Liver (tissue), 9 donors: ENCODE data around the gene CCDC33. TPM values are rescaled to one million over a fixed set of nuclear protein-coding genes. Genes with fewer than 3 reads are reported as not detected.

Experiments used
- DNase-seq: peaks from one replicate; pipeline ENCODE4 v3.0.0-alpha.2; 2017; ENCODE audit warnings: low spot score
- H3K27ac ChIP-seq, 2 donors: one replicate each; pipeline ENCODE4 v1.7.0; 2013; ENCODE audit warnings: inconsistent platforms in 2 of 2, low read length in 2 of 2, control low read depth in 1 of 2, low read depth in 1 of 2, mild to moderate bottlenecking in 1 of 2
- H3K27me3 ChIP-seq, 4 donors: one replicate each; pipeline versions ENCODE4 v1.6.1 to v1.7.0; 2013; ENCODE audit warnings: low read length in 3 of 4, inconsistent platforms in 1 of 4, mild to moderate bottlenecking in 1 of 4, moderate library complexity in 1 of 4; ENCODE audit not compliant: control insufficient read depth in 4 of 4, insufficient read depth in 4 of 4
- H3K36me3 ChIP-seq, 4 donors: one replicate each; pipeline versions ENCODE4 v1.6.1 to v1.7.0; 2013; ENCODE audit warnings: low read length in 3 of 4, mild to moderate bottlenecking in 3 of 4, low read depth in 1 of 4, moderate library complexity in 1 of 4; ENCODE audit not compliant: control insufficient read depth in 4 of 4, insufficient read depth in 3 of 4
- H3K4me1 ChIP-seq, 4 donors: one replicate each; pipeline versions ENCODE4 v1.6.1 to v1.7.0; 2013; ENCODE audit warnings: low read length in 3 of 4, mild to moderate bottlenecking in 3 of 4, moderate library complexity in 1 of 4; ENCODE audit not compliant: control insufficient read depth in 4 of 4, insufficient read depth in 4 of 4
- H3K4me3 ChIP-seq, 3 donors: one replicate each; pipeline versions ENCODE4 v1.6.1 to v1.7.0; 2013; ENCODE audit warnings: low read length in 3 of 3, control low read depth in 1 of 3, low read depth in 1 of 3, mild to moderate bottlenecking in 1 of 3
- H3K9ac ChIP-seq, 2 donors: one replicate each; pipeline ENCODE4 v1.7.0; 2013; ENCODE audit warnings: low read length in 2 of 2, mild to moderate bottlenecking in 2 of 2, moderate library complexity in 2 of 2, control low read depth in 1 of 2, low read depth in 1 of 2
- H3K9me3 ChIP-seq, 4 donors: one replicate each; pipeline versions ENCODE4 v1.6.1 to v1.7.0; 2013; ENCODE audit warnings: low read length in 3 of 4; ENCODE audit not compliant: control insufficient read depth in 4 of 4
- EGR1 ChIP-seq, 2 donors: IDR thresholded peaks; 2 replicates each; pipeline ENCODE4 v1.6.1; 2016 to 2018; ENCODE audit warnings: antibody characterized with exemption in 2 of 2, low read depth in 2 of 2
- FOXA1 ChIP-seq: IDR thresholded peaks from 2 replicates; pipeline ENCODE4 v1.6.1; 2016; ENCODE audit warnings: antibody characterized with exemption
- FOXA2 ChIP-seq: IDR thresholded peaks from 2 replicates; pipeline ENCODE4 v1.6.1; 2016; ENCODE audit warnings: antibody characterized with exemption
- GABPA ChIP-seq, 2 donors: IDR thresholded peaks in 1 of 2; conservative IDR thresholded peaks in 1 of 2; 2 replicates each; pipeline ENCODE4 v1.6.1; 2016; ENCODE audit warnings: antibody characterized with exemption in 2 of 2, mild to moderate bottlenecking in 1 of 2, moderate library complexity in 1 of 2
- HNF4A ChIP-seq, 2 donors: conservative IDR thresholded peaks; 2 replicates each; pipeline ENCODE4 v1.6.1; 2016; ENCODE audit warnings: antibody characterized with exemption in 2 of 2, mild to moderate bottlenecking in 2 of 2
- HNF4G ChIP-seq: IDR thresholded peaks from 2 replicates; pipeline ENCODE4 v1.6.1; 2016; ENCODE audit warnings: antibody characterized with exemption
- JUND ChIP-seq, 2 donors: IDR thresholded peaks; 2 replicates each; pipeline ENCODE4 v1.6.1; 2016; ENCODE audit warnings: antibody characterized with exemption in 2 of 2
- NR2F2 ChIP-seq: IDR thresholded peaks from 2 replicates; pipeline ENCODE4 v1.6.1; 2016; ENCODE audit warnings: antibody characterized with exemption
- RAD21 ChIP-seq, 2 donors: IDR thresholded peaks; 2 replicates each; pipeline ENCODE4 v1.6.1; 2016; ENCODE audit warnings: antibody characterized with exemption in 2 of 2, mild to moderate bottlenecking in 2 of 2
- RXRA ChIP-seq, 2 donors: IDR thresholded peaks; 2 replicates each; pipeline ENCODE4 v1.6.1; 2017 to 2018; ENCODE audit warnings: antibody characterized with exemption in 2 of 2, mild to moderate bottlenecking in 1 of 2
- SP1 ChIP-seq: IDR thresholded peaks from 2 replicates; pipeline ENCODE4 v1.6.1; 2018; ENCODE audit warnings: antibody characterized with exemption, mild to moderate bottlenecking
- TAF1 ChIP-seq: conservative IDR thresholded peaks from 2 replicates; pipeline ENCODE4 v1.6.1; 2016; ENCODE audit warnings: antibody characterized with exemption, mild to moderate bottlenecking
- YY1 ChIP-seq: IDR thresholded peaks from 2 replicates; pipeline ENCODE4 v1.6.1; 2016; ENCODE audit warnings: antibody characterized with exemption, mild to moderate bottlenecking
- WGBS: extraction: QIAGEN DNeasy Blood & Tissue Kit; methylation state at CpG from one replicate; pipeline ENCODE4 v1.1.7; 2013; 5-methylcytosine and 5-hydroxymethylcytosine counted together
- polyA plus RNA-seq, 2 donors: library from polyadenylated mRNA; stranded (reverse) in 1 of 2; unstranded in 1 of 2; fragments of 200-250 nt in 1 of 2; fragments of >200 nt in 1 of 2; fragmentation: Nextera tagmentation in 1 of 2; extraction: Ambion mirVana in 1 of 2; gene quantifications; one replicate each; pipeline versions ENCODE4 v1.2.1 to v1.2.3, GENCODE V29; 2013 to 2015
- total RNA-seq, 2 donors: library from RNA; depleted of rRNA; stranded (reverse); fragments of >200 nt; gene quantifications; one replicate each; pipeline ENCODE4 v1.2.3, GENCODE V29; 2014
- TF ChIP-seq, protein P1 (sequence below): IDR thresholded peaks from 2 replicates; pipeline ENCODE4 v1.6.1; 2016; ENCODE audit warnings: antibody characterized with exemption
- TF ChIP-seq, protein P2 (sequence below): fragments of 150-350 bp; IDR thresholded peaks from 2 replicates; pipeline ENCODE4 v1.5.1; 2017; ENCODE audit warnings: improper control_type of control experiment, low read depth, low read length; ENCODE audit not compliant: missing input control
- TF ChIP-seq, protein P3 (sequence below): IDR thresholded peaks from 2 replicates; pipeline ENCODE4 v1.6.1; 2016; ENCODE audit warnings: antibody characterized with exemption, mild to moderate bottlenecking
- TF ChIP-seq, protein P4 (sequence below): IDR thresholded peaks from 2 replicates; pipeline ENCODE4 v1.6.1; 2016; ENCODE audit warnings: antibody characterized with exemption
- TF ChIP-seq, protein P5 (sequence below): IDR thresholded peaks from 2 replicates; pipeline ENCODE4 v1.6.1; 2016; ENCODE audit warnings: antibody characterized with exemption
- donor health status: healthy.
- donor health status: healthy.
- donor health status: healthy.
- donor health status: healthy.
- donor health status: healthy.

The CCDC33 gene
- total and polyA plus RNA-seq, 4 donors = not detected

DNA sequence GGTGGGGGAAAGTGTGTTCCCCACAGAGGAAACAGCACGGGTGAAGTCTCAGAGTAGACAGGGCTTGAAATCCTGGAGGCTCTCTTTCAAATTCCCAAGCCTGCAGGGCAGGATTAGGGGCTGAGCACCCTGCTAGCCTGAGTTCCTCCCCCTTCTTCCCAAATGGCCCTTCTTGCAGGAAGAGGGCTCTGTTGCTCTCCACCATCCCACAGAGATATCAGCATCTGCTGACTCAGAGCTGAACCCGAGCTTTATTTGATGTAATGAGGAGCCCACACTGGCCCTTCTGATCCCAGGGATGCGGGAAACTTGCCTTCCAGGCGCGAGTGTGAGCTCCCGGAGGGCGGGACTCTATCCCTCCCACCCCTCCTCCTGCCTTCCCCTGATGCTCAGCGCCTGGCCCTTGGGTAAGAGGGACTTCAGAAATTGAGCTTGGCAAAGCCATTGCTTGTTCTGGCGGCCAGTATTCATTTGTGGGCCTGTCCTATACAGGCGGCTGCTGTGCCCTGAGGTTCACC is 32.2 kb upstream of the CCDC33 start:
- H3K27ac ChIP-seq = no peak overlapping the region
- no peak overlapping the region for H3K4me3 ChIP-seq
- no peaks in the 10 kb centered on the region for H3K9me3 ChIP-seq
- 55% methylated on average over 10 of the region's 10 CpGs for WGBS
- DNase-seq = no peak
- H3K9ac ChIP-seq = no peak overlapping the region
- H3K4me1 ChIP-seq = no peaks in the 10 kb centered on the region
- peaks cover 0 to 6% (median 3%) of the 10 kb centered on the region in 4 donors for H3K27me3 ChIP-seq
- H3K36me3 ChIP-seq = no peaks in the 10 kb centered on the region
- TF ChIP-seq, protein P1, sequence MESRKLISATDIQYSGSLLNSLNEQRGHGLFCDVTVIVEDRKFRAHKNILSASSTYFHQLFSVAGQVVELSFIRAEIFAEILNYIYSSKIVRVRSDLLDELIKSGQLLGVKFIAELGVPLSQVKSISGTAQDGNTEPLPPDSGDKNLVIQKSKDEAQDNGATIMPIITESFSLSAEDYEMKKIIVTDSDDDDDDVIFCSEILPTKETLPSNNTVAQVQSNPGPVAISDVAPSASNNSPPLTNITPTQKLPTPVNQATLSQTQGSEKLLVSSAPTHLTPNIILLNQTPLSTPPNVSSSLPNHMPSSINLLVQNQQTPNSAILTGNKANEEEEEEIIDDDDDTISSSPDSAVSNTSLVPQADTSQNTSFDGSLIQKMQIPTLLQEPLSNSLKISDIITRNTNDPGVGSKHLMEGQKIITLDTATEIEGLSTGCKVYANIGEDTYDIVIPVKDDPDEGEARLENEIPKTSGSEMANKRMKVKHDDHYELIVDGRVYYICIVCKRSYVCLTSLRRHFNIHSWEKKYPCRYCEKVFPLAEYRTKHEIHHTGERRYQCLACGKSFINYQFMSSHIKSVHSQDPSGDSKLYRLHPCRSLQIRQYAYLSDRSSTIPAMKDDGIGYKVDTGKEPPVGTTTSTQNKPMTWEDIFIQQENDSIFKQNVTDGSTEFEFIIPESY = no peak
- TF ChIP-seq YY1 (no peak), RXRA (IDR thresholded peaks at IDR 0.05) (no peak), FOXA2 (no peak), GABPA (IDR thresholded peaks at IDR 0.05 in 1 of 2, conservative IDR thresholded peaks at IDR 0.05 in 1 of 2) (no peak), FOXA1 (no peak)
- TF ChIP-seq, protein P2, sequence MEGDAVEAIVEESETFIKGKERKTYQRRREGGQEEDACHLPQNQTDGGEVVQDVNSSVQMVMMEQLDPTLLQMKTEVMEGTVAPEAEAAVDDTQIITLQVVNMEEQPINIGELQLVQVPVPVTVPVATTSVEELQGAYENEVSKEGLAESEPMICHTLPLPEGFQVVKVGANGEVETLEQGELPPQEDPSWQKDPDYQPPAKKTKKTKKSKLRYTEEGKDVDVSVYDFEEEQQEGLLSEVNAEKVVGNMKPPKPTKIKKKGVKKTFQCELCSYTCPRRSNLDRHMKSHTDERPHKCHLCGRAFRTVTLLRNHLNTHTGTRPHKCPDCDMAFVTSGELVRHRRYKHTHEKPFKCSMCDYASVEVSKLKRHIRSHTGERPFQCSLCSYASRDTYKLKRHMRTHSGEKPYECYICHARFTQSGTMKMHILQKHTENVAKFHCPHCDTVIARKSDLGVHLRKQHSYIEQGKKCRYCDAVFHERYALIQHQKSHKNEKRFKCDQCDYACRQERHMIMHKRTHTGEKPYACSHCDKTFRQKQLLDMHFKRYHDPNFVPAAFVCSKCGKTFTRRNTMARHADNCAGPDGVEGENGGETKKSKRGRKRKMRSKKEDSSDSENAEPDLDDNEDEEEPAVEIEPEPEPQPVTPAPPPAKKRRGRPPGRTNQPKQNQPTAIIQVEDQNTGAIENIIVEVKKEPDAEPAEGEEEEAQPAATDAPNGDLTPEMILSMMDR = no peak

DNA sequence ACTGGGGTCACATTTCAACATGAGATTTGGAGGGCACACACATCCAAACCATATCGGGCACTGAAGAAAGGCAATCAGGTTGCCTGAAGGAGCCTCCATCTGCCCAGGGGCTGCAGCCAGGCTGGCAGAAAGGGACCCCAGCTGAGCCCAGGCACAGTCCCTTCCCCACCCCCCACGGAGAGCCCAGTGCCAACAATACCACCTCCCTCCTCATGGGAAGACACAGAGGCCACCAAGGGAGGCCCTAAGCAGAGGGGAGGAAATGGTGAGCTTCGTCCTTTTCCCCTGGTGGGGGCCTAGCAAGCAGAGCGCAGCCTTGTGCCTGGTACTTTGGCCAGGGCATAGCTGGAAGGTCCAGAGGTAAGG is 30.6 kb upstream of the CCDC33 start:
- H3K4me3 ChIP-seq = no peak overlapping the region
- WGBS = 86% methylated on average over 4 of the region's 4 CpGs
- no peaks in the 10 kb centered on the region for H3K4me1 ChIP-seq
- no peaks in the 10 kb centered on the region for H3K36me3 ChIP-seq
- no peak for DNase-seq
- no peak for TF ChIP-seq RAD21 (IDR thresholded peaks at IDR 0.05)
- TF ChIP-seq SP1 = no peak
- no peak for TF ChIP-seq YY1
- no peak for TF ChIP-seq FOXA1
- no peak for TF ChIP-seq HNF4G
- no peak for TF ChIP-seq JUND (IDR thresholded peaks at IDR 0.05)
- TF ChIP-seq, protein P1 = no peak
- TF ChIP-seq FOXA2 = no peak
- TF ChIP-seq, protein P2 = no peak
- no peak for TF ChIP-seq GABPA (IDR thresholded peaks at IDR 0.05 in 1 of 2, conservative IDR thresholded peaks at IDR 0.05 in 1 of 2)
- TF ChIP-seq NR2F2 = no peak
- TF ChIP-seq, protein P3, sequence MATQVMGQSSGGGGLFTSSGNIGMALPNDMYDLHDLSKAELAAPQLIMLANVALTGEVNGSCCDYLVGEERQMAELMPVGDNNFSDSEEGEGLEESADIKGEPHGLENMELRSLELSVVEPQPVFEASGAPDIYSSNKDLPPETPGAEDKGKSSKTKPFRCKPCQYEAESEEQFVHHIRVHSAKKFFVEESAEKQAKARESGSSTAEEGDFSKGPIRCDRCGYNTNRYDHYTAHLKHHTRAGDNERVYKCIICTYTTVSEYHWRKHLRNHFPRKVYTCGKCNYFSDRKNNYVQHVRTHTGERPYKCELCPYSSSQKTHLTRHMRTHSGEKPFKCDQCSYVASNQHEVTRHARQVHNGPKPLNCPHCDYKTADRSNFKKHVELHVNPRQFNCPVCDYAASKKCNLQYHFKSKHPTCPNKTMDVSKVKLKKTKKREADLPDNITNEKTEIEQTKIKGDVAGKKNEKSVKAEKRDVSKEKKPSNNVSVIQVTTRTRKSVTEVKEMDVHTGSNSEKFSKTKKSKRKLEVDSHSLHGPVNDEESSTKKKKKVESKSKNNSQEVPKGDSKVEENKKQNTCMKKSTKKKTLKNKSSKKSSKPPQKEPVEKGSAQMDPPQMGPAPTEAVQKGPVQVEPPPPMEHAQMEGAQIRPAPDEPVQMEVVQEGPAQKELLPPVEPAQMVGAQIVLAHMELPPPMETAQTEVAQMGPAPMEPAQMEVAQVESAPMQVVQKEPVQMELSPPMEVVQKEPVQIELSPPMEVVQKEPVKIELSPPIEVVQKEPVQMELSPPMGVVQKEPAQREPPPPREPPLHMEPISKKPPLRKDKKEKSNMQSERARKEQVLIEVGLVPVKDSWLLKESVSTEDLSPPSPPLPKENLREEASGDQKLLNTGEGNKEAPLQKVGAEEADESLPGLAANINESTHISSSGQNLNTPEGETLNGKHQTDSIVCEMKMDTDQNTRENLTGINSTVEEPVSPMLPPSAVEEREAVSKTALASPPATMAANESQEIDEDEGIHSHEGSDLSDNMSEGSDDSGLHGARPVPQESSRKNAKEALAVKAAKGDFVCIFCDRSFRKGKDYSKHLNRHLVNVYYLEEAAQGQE = no peak
- TF ChIP-seq, protein P4, sequence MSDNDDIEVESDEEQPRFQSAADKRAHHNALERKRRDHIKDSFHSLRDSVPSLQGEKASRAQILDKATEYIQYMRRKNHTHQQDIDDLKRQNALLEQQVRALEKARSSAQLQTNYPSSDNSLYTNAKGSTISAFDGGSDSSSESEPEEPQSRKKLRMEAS = no peak
- TF ChIP-seq HNF4A (conservative IDR thresholded peaks at IDR 0.05) = no peak
- no peak for TF ChIP-seq TAF1
- TF ChIP-seq RXRA (IDR thresholded peaks at IDR 0.05) = no peak
- TF ChIP-seq, protein P5, sequence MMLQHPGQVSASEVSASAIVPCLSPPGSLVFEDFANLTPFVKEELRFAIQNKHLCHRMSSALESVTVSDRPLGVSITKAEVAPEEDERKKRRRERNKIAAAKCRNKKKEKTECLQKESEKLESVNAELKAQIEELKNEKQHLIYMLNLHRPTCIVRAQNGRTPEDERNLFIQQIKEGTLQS = no peak
- TF ChIP-seq EGR1 (IDR thresholded peaks at IDR 0.05; ENCODE audit: low read depth in 2 of 2) = no peak
- H3K9me3 ChIP-seq = no peaks in the 10 kb centered on the region
- H3K9ac ChIP-seq = no peak overlapping the region
- H3K27ac ChIP-seq = no peak overlapping the region
- peaks cover 0 to 6% (median 3%) of the 10 kb centered on the region in 4 donors for H3K27me3 ChIP-seq
